Measurements from ENCODE around the gene CDK5RAP3.
"Not testable (repeated sequence)": the region's sequence is repeated elsewhere in the genome, so short reads cannot be mapped to it uniquely, and the experiment has no call there.

The CDK5RAP3 gene

DNA sequence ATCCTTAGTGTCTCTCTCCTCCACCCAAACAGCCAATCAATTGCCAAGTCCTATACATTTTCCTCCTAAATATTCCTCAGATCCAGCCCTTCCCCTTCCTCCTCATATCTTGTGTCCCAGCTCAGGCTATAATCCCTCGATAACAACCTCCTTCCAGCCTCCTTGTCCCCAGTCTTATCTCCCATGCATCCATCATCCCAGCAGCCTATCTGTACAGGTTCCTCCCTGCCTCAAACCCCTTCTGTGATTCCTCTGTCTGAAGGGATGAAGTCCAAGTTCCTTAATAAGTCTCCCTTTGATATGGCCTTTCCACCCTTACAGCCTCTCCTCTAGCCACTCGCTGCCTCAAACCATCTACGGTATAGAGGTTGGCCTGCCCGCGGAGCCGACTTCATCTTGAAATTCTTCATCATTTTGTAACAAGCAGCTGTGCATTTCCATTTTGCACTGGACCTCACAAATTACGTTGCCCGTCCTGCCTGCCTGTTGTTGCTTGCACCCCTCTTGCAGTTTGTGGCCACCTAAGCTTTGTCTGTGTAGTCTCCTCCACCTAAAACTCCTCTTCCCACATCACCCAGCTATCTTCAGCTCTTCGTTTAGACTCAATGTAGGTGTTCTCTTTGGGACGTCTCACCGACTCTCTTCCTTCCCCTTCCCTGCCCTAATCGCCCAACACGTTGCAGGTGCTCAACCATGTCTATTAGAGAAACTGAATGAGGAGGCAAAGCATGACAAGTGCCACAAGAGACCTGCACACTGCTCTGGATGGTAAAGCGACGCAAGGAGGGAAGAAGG is 786 bp upstream of the CDK5RAP3 start:
- in situ Hi-C loops (cut with HindIII; ENCODE audit: low sequenced_read_pairs) = loop anchor here (25.0 kb wide), 1 partner anchor 108 kb away; the partner anchor contains the start of gene SP6

- in situ Hi-C loops (cut with HindIII; ENCODE audit: low sequenced_read_pairs) = loop anchor here (25.0 kb wide), 1 partner anchor 111 kb away; the partner anchor contains the start of gene SP6
Observed at GRCh38 chr17:47973541-47973940, 2.6 kb downstream of the CDK5RAP3 start.

- in situ Hi-C loops (cut with HindIII; ENCODE audit: low sequenced_read_pairs) = no loop called here
Observed at GRCh38 chr17:47975189-47975822, 4.4 kb downstream of the CDK5RAP3 start.

DNA sequence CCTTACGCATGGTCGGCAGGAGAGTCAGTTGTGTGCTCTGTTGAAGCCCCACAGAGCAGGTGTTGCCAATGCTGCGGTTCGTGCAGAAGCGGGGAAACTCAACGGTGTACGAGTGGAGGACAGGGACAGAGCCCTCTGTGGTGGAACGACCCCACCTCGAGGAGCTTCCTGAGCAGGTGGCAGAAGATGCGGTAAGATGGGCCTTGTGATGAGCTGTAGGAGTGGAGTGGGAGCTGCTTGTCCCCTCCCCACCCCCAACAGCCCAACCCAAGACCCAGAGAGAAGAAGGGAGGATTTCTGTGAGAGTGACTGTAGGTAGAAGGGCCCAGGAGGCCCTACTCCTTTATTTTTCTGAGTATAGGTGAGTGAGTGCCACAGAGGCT is 4.9 kb downstream of the CDK5RAP3 start:
- in situ Hi-C loops (cut with HindIII; ENCODE audit: low sequenced_read_pairs) = no loop called here

- in situ Hi-C loops (cut with HindIII; ENCODE audit: low sequenced_read_pairs) = no loop called here
Observed at GRCh38 chr17:47978324-47978723, 7.4 kb downstream of the CDK5RAP3 start.

GRCh38 chr17:47980541-47980940 is 9.6 kb downstream of the CDK5RAP3 start:
- in situ Hi-C loops (cut with HindIII; ENCODE audit: low sequenced_read_pairs) = no loop called here

GRCh38 chr17:47981462-47981861 is 10.5 kb downstream of the CDK5RAP3 start:
- in situ Hi-C loops (cut with HindIII; ENCODE audit: low sequenced_read_pairs) = no loop called here

GRCh38 chr17:47982091-47982617 is 11.2 kb downstream of the CDK5RAP3 start:
- in situ Hi-C loops (cut with HindIII; ENCODE audit: low sequenced_read_pairs) = no loop called here

GRCh38 chr17:47982645-47983390 is 11.9 kb downstream of the CDK5RAP3 start:
- in situ Hi-C loops (cut with HindIII; ENCODE audit: low sequenced_read_pairs) = no loop called here

- in situ Hi-C loops (cut with HindIII; ENCODE audit: low sequenced_read_pairs) = no loop called here
Observed at GRCh38 chr17:47983492-47984223, 12.7 kb downstream of the CDK5RAP3 start.

- in situ Hi-C loops (cut with HindIII; ENCODE audit: low sequenced_read_pairs) = no loop called here
Observed at GRCh38 chr17:47986520-47986919, 15.6 kb downstream of the CDK5RAP3 start.

GRCh38 chr17:47987240-47987835 is 16.4 kb downstream of the CDK5RAP3 start:
- in situ Hi-C loops (cut with HindIII; ENCODE audit: low sequenced_read_pairs) = no loop called here

DNA sequence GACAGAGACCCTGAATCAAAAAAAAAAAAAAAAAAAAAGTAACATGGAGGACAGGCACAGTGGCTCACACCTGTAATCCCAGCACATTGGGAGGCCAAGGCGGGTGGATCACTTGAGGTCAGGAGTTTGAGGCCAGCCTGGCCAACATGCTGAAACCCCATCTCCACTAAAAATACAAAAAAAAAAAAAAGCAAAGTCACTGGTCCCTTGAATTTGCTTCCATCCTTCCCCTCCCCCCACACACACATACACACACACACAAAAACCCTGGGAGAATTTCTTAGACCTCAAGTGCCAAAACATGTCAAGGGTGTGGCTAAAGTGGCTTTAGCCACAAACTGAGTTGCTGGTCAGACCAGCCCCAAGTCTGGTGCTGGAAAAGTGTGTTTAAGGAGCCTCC is 17.5 kb downstream of the CDK5RAP3 start:
- in situ Hi-C loops (cut with HindIII; ENCODE audit: low sequenced_read_pairs) = not testable (repeated sequence)

DNA sequence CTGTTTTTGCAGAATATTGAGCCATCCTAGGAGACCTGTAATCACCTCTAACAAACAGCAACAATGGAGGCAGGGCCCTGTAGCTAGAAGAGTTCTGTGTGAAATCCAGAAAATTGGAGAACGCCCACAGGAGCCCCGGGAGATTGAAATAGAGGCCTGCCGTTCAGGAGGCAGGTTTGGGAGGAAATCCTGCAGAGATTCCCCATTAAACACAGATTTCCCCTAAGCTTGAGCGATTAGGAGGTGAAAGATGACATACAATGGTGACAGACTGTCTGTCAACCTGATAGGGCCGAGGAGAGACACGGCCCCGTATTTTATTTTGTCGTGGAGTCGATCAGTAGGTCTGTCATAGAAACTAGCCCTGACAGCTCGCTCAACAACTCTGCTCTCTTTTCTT is 18.2 kb downstream of the CDK5RAP3 start:
- in situ Hi-C loops (cut with HindIII; ENCODE audit: low sequenced_read_pairs) = no loop called here

DNA sequence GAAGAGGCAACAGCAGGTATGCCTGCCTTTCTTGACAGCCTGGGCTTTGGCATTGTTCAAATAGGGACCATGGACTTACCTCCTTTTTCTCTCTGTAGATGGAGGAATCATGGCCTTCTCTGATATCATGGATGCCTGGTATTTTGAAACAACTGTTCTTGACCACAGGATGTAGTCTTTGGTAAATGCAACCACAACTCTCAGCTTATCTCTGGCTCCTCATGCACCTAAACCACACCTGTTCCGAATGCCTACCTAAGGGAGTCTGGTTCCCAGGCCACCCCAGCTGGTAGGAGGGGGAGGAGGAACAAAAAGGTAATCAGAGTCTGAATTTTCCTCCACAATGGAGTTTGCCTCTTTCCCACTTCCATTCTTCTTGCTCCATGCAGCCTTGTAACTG is 18.8 kb downstream of the CDK5RAP3 start:
- in situ Hi-C loops (cut with HindIII; ENCODE audit: low sequenced_read_pairs) = no loop called here

DNA sequence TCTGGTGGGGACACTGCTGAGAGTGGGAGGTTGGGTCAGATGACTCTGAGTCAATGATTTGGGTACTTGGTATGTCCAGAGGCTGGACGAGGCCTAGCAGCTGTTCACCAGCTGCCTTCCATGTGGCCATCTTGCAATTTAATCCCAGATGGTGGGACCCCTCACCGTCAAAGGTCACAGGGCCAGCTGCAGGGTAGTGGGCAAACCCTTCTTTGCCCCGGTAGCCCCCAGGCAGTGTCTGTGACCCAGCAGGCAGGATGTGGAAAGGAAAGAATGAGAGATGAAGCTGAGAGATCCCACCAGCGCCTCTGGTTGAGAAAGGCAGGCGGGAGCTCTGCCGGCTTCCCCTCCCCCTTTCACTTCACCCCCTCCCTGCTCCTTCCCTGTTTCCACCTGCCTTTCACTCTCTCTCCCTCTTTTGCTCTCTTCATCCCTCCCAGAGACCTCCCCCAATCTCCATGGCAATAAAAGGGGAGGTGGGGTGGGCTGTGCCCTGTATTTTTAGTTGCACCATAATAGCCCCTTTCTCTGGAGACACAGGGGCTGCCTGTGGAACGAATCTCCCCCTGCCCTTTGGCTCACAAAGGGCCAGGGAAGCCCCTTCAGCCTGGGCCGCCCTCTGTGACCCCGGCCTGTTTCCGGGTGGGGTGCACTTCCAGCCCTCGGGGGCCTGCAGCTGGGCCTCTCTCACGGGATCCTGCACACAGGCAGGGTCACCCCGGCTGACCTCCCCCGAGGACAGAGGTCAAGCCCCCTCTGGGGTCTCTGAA is 20.2 kb downstream of the CDK5RAP3 start:
- in situ Hi-C loops (cut with HindIII; ENCODE audit: low sequenced_read_pairs) = no loop called here

- in situ Hi-C loops (cut with HindIII; ENCODE audit: low sequenced_read_pairs) = no loop called here
Observed at GRCh38 chr17:47992216-47992615, 21.3 kb downstream of the CDK5RAP3 start.

GRCh38 chr17:47993031-47993564 is 22.2 kb downstream of the CDK5RAP3 start:
- in situ Hi-C loops (cut with HindIII; ENCODE audit: low sequenced_read_pairs) = no loop called here

- in situ Hi-C loops (cut with HindIII; ENCODE audit: low sequenced_read_pairs) = no loop called here
Observed at GRCh38 chr17:47993964-47994363, 23.1 kb downstream of the CDK5RAP3 start.

Measured in DLD1 (cell line).